Astrocyte (in vitro differentiated cells and primary cell): ENCODE results near the gene PER3. TPM values are rescaled to one million over a fixed set of nuclear protein-coding genes. Genes with fewer than 3 reads are reported as not detected.

ENCODE experiments used
- DNase-seq: peaks from one replicate; pipeline ENCODE4 v3.0.0-alpha.2; 2010; ENCODE audit warnings: low read depth
- FAIRE-seq: peaks from 2 replicates; lab custom pipeline; 2011; peaks lifted over from hg19 to GRCh38; lab: Jason Lieb, UNC
- H2AFZ ChIP-seq: 2 replicates; pipeline ENCODE4 v1.6.0; 2012; ENCODE audit warnings: low read depth, low read length, inconsistent platforms
- H3K27ac ChIP-seq: 2 replicates; pipeline ENCODE4 v1.5.1; 2011; ENCODE audit warnings: low read depth, low read length, inconsistent platforms
- H3K27me3 ChIP-seq: 2 replicates; pipeline ENCODE4 v1.6.0; 2011; ENCODE audit warnings: low read length, inconsistent platforms; ENCODE audit not compliant: insufficient read depth
- H3K36me3 ChIP-seq: 2 replicates; pipeline ENCODE4 v1.5.1; 2011; ENCODE audit warnings: low read length, inconsistent platforms; ENCODE audit not compliant: insufficient read depth
- H3K4me1 ChIP-seq: 2 replicates; pipeline ENCODE4 v1.5.1; 2011; ENCODE audit warnings: low read length, inconsistent platforms; ENCODE audit not compliant: insufficient read depth
- H3K4me2 ChIP-seq: 2 replicates; pipeline ENCODE4 v1.6.0; 2012; ENCODE audit warnings: low read length, inconsistent platforms
- H3K4me3 ChIP-seq: 2 replicates; pipeline ENCODE4 v1.5.1; 2011; ENCODE audit warnings: low read depth, mild to moderate bottlenecking, low read length, inconsistent platforms; ENCODE audit not compliant: insufficient read depth
- H3K79me2 ChIP-seq: 2 replicates; pipeline ENCODE4 v1.6.0; 2012; ENCODE audit warnings: mild to moderate bottlenecking, low read length, inconsistent platforms; ENCODE audit not compliant: insufficient read depth
- H3K9ac ChIP-seq: 2 replicates; pipeline ENCODE4 v1.6.0; 2012; ENCODE audit warnings: mild to moderate bottlenecking, low read length, inconsistent platforms
- H3K9me3 ChIP-seq: 2 replicates; pipeline ENCODE4 v1.5.1; 2012; ENCODE audit warnings: low read depth, mild to moderate bottlenecking, low read length, inconsistent platforms; ENCODE audit not compliant: insufficient read depth
- H4K20me1 ChIP-seq: 2 replicates; pipeline ENCODE4 v1.6.0; 2012; ENCODE audit warnings: low read length, inconsistent platforms; ENCODE audit not compliant: insufficient read depth
- H3K27ac Mint-ChIP-seq: one replicate; pipeline ENCODE4 v1.8.0; 2021; ENCODE audit warnings: mild to moderate bottlenecking, mixed read lengths; ENCODE audit not compliant: unreplicated experiment
- H3K27me3 Mint-ChIP-seq: one replicate; pipeline ENCODE4 v1.8.0; 2021; ENCODE audit warnings: low read depth, mixed read lengths; ENCODE audit not compliant: unreplicated experiment
- H3K36me3 Mint-ChIP-seq: one replicate; pipeline ENCODE4 v1.8.0; 2021; ENCODE audit warnings: low read depth, mixed read lengths; ENCODE audit not compliant: unreplicated experiment
- H3K4me1 Mint-ChIP-seq: one replicate; pipeline ENCODE4 v1.8.0; 2021; ENCODE audit warnings: low read depth, mixed read lengths; ENCODE audit not compliant: unreplicated experiment
- H3K4me3 Mint-ChIP-seq: one replicate; pipeline ENCODE4 v1.8.0; 2021; ENCODE audit warnings: mild to moderate bottlenecking, moderate library complexity, mixed read lengths; ENCODE audit not compliant: unreplicated experiment
- H3K9me3 Mint-ChIP-seq: one replicate; pipeline ENCODE4 v1.8.0; 2021; ENCODE audit warnings: mild to moderate bottlenecking, mixed read lengths; ENCODE audit not compliant: unreplicated experiment
- EZH2 ChIP-seq: IDR thresholded peaks from 2 replicates; pipeline ENCODE4 v1.6.1; 2012; ENCODE audit warnings: mild to moderate bottlenecking, low read length, inconsistent platforms; ENCODE audit not compliant: insufficient read depth
- total RNA-seq: library from RNA; stranded (reverse); gene quantifications from 2 replicates; pipeline ENCODE4 v1.2.1, GENCODE V29; 2021
- TF ChIP-seq, protein P1 (sequence below): IDR thresholded peaks from 2 replicates; pipeline ENCODE4 v1.5.1; 2011; ENCODE audit warnings: low read depth, mild to moderate bottlenecking, inconsistent platforms, low read length, moderate library complexity; ENCODE audit not compliant: insufficient read depth

The PER3 gene
- total RNA-seq, 1 donor from 2014 or later = 2.5 TPM

DNA sequence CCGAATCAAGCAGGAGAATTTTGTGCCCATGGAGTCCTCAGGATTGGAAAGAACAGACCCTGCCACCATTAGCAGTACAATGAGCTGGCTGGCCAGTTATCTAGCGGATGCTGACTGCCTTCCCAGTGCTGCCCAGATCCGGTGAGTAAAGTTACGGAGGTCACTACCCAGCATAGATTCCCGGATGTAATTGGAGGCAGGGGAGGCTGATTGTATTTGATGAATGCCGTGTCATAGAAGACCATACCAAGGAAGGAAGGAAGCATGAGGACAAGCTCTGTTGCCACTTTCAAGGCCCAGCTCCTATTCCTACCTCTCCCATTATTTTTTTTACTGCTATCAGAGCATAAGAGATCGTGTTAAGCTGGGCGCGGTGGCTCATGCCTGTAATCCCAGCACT, 39.2 kb upstream of the PER3 start:
- Histone ChIP-seq H3K4me1 (no peaks in the 10 kb centered on the region), H3K36me3 (peaks cover 3% of the 10 kb centered on the region), H3K27me3 (no peaks in the 10 kb centered on the region), H3K9me3 (no peaks in the 10 kb centered on the region), H3K4me2 (no peak overlapping the region), H2AFZ (no peak overlapping the region), H3K9ac (no peak overlapping the region), H3K4me3 (no peak overlapping the region), H4K20me1 (no peaks in the 10 kb centered on the region), H3K79me2 (no peaks in the 10 kb centered on the region), H3K27ac (no peak overlapping the region)
- no peaks in the 10 kb centered on the region for H3K9me3 Mint-ChIP-seq
- no peaks in the 10 kb centered on the region for H3K4me1 Mint-ChIP-seq
- H3K36me3 Mint-ChIP-seq = peaks cover 5% of the 10 kb centered on the region
- no peaks in the 10 kb centered on the region for H3K27me3 Mint-ChIP-seq
- TF ChIP-seq, protein P1, sequence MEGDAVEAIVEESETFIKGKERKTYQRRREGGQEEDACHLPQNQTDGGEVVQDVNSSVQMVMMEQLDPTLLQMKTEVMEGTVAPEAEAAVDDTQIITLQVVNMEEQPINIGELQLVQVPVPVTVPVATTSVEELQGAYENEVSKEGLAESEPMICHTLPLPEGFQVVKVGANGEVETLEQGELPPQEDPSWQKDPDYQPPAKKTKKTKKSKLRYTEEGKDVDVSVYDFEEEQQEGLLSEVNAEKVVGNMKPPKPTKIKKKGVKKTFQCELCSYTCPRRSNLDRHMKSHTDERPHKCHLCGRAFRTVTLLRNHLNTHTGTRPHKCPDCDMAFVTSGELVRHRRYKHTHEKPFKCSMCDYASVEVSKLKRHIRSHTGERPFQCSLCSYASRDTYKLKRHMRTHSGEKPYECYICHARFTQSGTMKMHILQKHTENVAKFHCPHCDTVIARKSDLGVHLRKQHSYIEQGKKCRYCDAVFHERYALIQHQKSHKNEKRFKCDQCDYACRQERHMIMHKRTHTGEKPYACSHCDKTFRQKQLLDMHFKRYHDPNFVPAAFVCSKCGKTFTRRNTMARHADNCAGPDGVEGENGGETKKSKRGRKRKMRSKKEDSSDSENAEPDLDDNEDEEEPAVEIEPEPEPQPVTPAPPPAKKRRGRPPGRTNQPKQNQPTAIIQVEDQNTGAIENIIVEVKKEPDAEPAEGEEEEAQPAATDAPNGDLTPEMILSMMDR = no peak
- no peak for TF ChIP-seq EZH2
- DNase-seq = no peak
- H3K27ac Mint-ChIP-seq = no peak overlapping the region
- no peak for FAIRE-seq
- H3K4me3 Mint-ChIP-seq = no peak overlapping the region

GRCh38 chr1:7745783-7746182, 38.3 kb upstream of the PER3 start:
- no peaks in the 10 kb centered on the region for H3K27me3 Mint-ChIP-seq
- no peak overlapping the region for H3K9ac ChIP-seq
- H3K4me1 Mint-ChIP-seq = no peaks in the 10 kb centered on the region
- TF ChIP-seq EZH2 = no peak
- TF ChIP-seq, protein P1 = no peak
- FAIRE-seq (no peak), DNase-seq (no peak)
- H3K9me3 ChIP-seq = no peaks in the 10 kb centered on the region
- H3K9me3 Mint-ChIP-seq = no peaks in the 10 kb centered on the region
- H3K27ac ChIP-seq = no peak overlapping the region
- no peak overlapping the region for H3K27ac Mint-ChIP-seq
- no peaks in the 10 kb centered on the region for H3K27me3 ChIP-seq
- H4K20me1 ChIP-seq = no peaks in the 10 kb centered on the region
- H3K79me2 ChIP-seq = no peaks in the 10 kb centered on the region
- no peaks in the 10 kb centered on the region for H3K4me1 ChIP-seq
- peaks cover 5% of the 10 kb centered on the region for H3K36me3 Mint-ChIP-seq
- H3K4me3 Mint-ChIP-seq = no peak overlapping the region
- peaks cover 3% of the 10 kb centered on the region for H3K36me3 ChIP-seq
- no peak overlapping the region for H3K4me2 ChIP-seq
- H3K4me3 ChIP-seq = no peak overlapping the region
- no peak overlapping the region for H2AFZ ChIP-seq

GRCh38 chr1:7747605-7748004, 36.5 kb upstream of the PER3 start:
- peaks cover 3% of the 10 kb centered on the region for H3K36me3 ChIP-seq
- H2AFZ ChIP-seq = no peak overlapping the region
- Mint-ChIP-seq H3K4me1 (no peaks in the 10 kb centered on the region), H3K4me3 (no peak overlapping the region), H3K9me3 (no peaks in the 10 kb centered on the region), H3K27me3 (no peaks in the 10 kb centered on the region), H3K27ac (no peak overlapping the region), H3K36me3 (peaks cover 5% of the 10 kb centered on the region)
- no peak overlapping the region for H3K27ac ChIP-seq
- no peak overlapping the region for H3K9ac ChIP-seq
- H3K4me3 ChIP-seq = no peak overlapping the region
- FAIRE-seq (no peak), DNase-seq (no peak)
- TF ChIP-seq, protein P1 = no peak
- no peaks in the 10 kb centered on the region for H3K27me3 ChIP-seq
- H3K4me1 ChIP-seq = peaks cover 4% of the 10 kb centered on the region
- no peaks in the 10 kb centered on the region for H4K20me1 ChIP-seq
- H3K9me3 ChIP-seq = no peaks in the 10 kb centered on the region
- no peak overlapping the region for H3K4me2 ChIP-seq
- H3K79me2 ChIP-seq = no peaks in the 10 kb centered on the region
